Liver (tissue), 9 donors: ENCODE data around the gene AKIRIN1. TPM values are rescaled to one million over a fixed set of nuclear protein-coding genes. Genes with fewer than 3 reads are reported as not detected.
"Not testable (repeated sequence)": the region's sequence is repeated elsewhere in the genome, so short reads cannot be mapped to it uniquely, and the experiment has no call there.

ENCODE experiments used
- DNase-seq: peaks from one replicate; pipeline ENCODE4 v3.0.0-alpha.2; 2017; ENCODE audit warnings: low spot score
- H3K27ac ChIP-seq, 2 donors: one replicate each; pipeline ENCODE4 v1.7.0; 2013; ENCODE audit warnings: inconsistent platforms in 2 of 2, low read length in 2 of 2, control low read depth in 1 of 2, low read depth in 1 of 2, mild to moderate bottlenecking in 1 of 2
- H3K27me3 ChIP-seq, 4 donors: one replicate each; pipeline versions ENCODE4 v1.6.1 to v1.7.0; 2013; ENCODE audit warnings: low read length in 3 of 4, inconsistent platforms in 1 of 4, mild to moderate bottlenecking in 1 of 4, moderate library complexity in 1 of 4; ENCODE audit not compliant: control insufficient read depth in 4 of 4, insufficient read depth in 4 of 4
- H3K36me3 ChIP-seq, 4 donors: one replicate each; pipeline versions ENCODE4 v1.6.1 to v1.7.0; 2013; ENCODE audit warnings: low read length in 3 of 4, mild to moderate bottlenecking in 3 of 4, low read depth in 1 of 4, moderate library complexity in 1 of 4; ENCODE audit not compliant: control insufficient read depth in 4 of 4, insufficient read depth in 3 of 4
- H3K4me1 ChIP-seq, 4 donors: one replicate each; pipeline versions ENCODE4 v1.6.1 to v1.7.0; 2013; ENCODE audit warnings: low read length in 3 of 4, mild to moderate bottlenecking in 3 of 4, moderate library complexity in 1 of 4; ENCODE audit not compliant: control insufficient read depth in 4 of 4, insufficient read depth in 4 of 4
- H3K4me3 ChIP-seq, 3 donors: one replicate each; pipeline versions ENCODE4 v1.6.1 to v1.7.0; 2013; ENCODE audit warnings: low read length in 3 of 3, control low read depth in 1 of 3, low read depth in 1 of 3, mild to moderate bottlenecking in 1 of 3
- H3K9ac ChIP-seq, 2 donors: one replicate each; pipeline ENCODE4 v1.7.0; 2013; ENCODE audit warnings: low read length in 2 of 2, mild to moderate bottlenecking in 2 of 2, moderate library complexity in 2 of 2, control low read depth in 1 of 2, low read depth in 1 of 2
- H3K9me3 ChIP-seq, 4 donors: one replicate each; pipeline versions ENCODE4 v1.6.1 to v1.7.0; 2013; ENCODE audit warnings: low read length in 3 of 4; ENCODE audit not compliant: control insufficient read depth in 4 of 4
- CTCF ChIP-seq: fragments of 150-350 bp; IDR thresholded peaks from 2 replicates; pipeline ENCODE4 v1.5.1; 2017; ENCODE audit warnings: improper control_type of control experiment, low read depth, low read length; ENCODE audit not compliant: missing input control
- FOXA1 ChIP-seq: IDR thresholded peaks from 2 replicates; pipeline ENCODE4 v1.6.1; 2016; ENCODE audit warnings: antibody characterized with exemption
- GABPA ChIP-seq, 2 donors: IDR thresholded peaks in 1 of 2; conservative IDR thresholded peaks in 1 of 2; 2 replicates each; pipeline ENCODE4 v1.6.1; 2016; ENCODE audit warnings: antibody characterized with exemption in 2 of 2, mild to moderate bottlenecking in 1 of 2, moderate library complexity in 1 of 2
- HNF4A ChIP-seq, 2 donors: conservative IDR thresholded peaks; 2 replicates each; pipeline ENCODE4 v1.6.1; 2016; ENCODE audit warnings: antibody characterized with exemption in 2 of 2, mild to moderate bottlenecking in 2 of 2
- HNF4G ChIP-seq: IDR thresholded peaks from 2 replicates; pipeline ENCODE4 v1.6.1; 2016; ENCODE audit warnings: antibody characterized with exemption
- JUND ChIP-seq, 2 donors: IDR thresholded peaks; 2 replicates each; pipeline ENCODE4 v1.6.1; 2016; ENCODE audit warnings: antibody characterized with exemption in 2 of 2
- MAX ChIP-seq: IDR thresholded peaks from 2 replicates; pipeline ENCODE4 v1.6.1; 2016; ENCODE audit warnings: antibody characterized with exemption
- NR2F2 ChIP-seq: IDR thresholded peaks from 2 replicates; pipeline ENCODE4 v1.6.1; 2016; ENCODE audit warnings: antibody characterized with exemption
- RAD21 ChIP-seq, 2 donors: IDR thresholded peaks; 2 replicates each; pipeline ENCODE4 v1.6.1; 2016; ENCODE audit warnings: antibody characterized with exemption in 2 of 2, mild to moderate bottlenecking in 2 of 2
- RXRA ChIP-seq, 2 donors: IDR thresholded peaks; 2 replicates each; pipeline ENCODE4 v1.6.1; 2017 to 2018; ENCODE audit warnings: antibody characterized with exemption in 2 of 2, mild to moderate bottlenecking in 1 of 2
- SP1 ChIP-seq: IDR thresholded peaks from 2 replicates; pipeline ENCODE4 v1.6.1; 2018; ENCODE audit warnings: antibody characterized with exemption, mild to moderate bottlenecking
- YY1 ChIP-seq: IDR thresholded peaks from 2 replicates; pipeline ENCODE4 v1.6.1; 2016; ENCODE audit warnings: antibody characterized with exemption, mild to moderate bottlenecking
- WGBS: extraction: QIAGEN DNeasy Blood & Tissue Kit; methylation state at CpG from one replicate; pipeline ENCODE4 v1.1.7; 2013; 5-methylcytosine and 5-hydroxymethylcytosine counted together
- polyA plus RNA-seq, 2 donors: library from polyadenylated mRNA; stranded (reverse) in 1 of 2; unstranded in 1 of 2; fragments of 200-250 nt in 1 of 2; fragments of >200 nt in 1 of 2; fragmentation: Nextera tagmentation in 1 of 2; extraction: Ambion mirVana in 1 of 2; gene quantifications; one replicate each; pipeline versions ENCODE4 v1.2.1 to v1.2.3, GENCODE V29; 2013 to 2015
- total RNA-seq, 2 donors: library from RNA; depleted of rRNA; stranded (reverse); fragments of >200 nt; gene quantifications; one replicate each; pipeline ENCODE4 v1.2.3, GENCODE V29; 2014
- TF ChIP-seq, protein P1 (sequence below): IDR thresholded peaks from 2 replicates; pipeline ENCODE4 v1.6.1; 2016; ENCODE audit warnings: antibody characterized with exemption, mild to moderate bottlenecking
- donor health status: healthy.
- donor health status: healthy.
- donor health status: healthy.
- donor health status: healthy.
- donor health status: healthy.

The AKIRIN1 gene
- total and polyA plus RNA-seq, 4 donors: 18.2 to 52.4 (median 26.8) TPM

DNA sequence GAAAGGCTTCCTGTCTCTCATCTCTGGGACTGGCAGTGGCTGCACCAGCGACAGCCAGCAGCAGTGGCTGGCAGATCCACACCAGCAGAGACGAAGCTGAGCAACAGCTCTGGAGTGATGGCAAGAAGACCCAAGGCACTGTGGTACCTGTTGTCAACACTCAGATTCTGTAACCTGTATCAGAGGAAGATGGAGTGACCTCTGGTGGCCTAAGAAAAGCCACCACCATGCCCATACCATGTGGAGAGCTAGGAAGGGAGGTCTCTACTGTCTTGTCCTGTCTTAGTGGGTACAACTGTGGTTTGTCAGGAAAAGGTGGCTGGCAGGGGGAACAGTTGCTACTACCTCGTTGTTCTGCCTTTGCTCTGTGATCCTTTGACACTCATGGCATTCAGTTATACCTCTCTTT, 26.9 kb upstream of the AKIRIN1 start:
- Histone ChIP-seq H3K9ac (no peak overlapping the region), H3K27ac (no peak overlapping the region), H3K27me3 (no peaks in the 10 kb centered on the region), H3K4me3 (no peak overlapping the region), H3K9me3 (no peaks in the 10 kb centered on the region), H3K36me3 (no peaks in the 10 kb centered on the region), H3K4me1 (no peaks in the 10 kb centered on the region)
- no peak for DNase-seq
- TF ChIP-seq YY1: no peak
- no peak for TF ChIP-seq HNF4A (conservative IDR thresholded peaks at IDR 0.05)
- peak in 1 of 2 donors; percentile 33 for TF ChIP-seq RAD21 (IDR thresholded peaks at IDR 0.05)
- WGBS: 67% methylated on average over 3 of the region's 3 CpGs

DNA sequence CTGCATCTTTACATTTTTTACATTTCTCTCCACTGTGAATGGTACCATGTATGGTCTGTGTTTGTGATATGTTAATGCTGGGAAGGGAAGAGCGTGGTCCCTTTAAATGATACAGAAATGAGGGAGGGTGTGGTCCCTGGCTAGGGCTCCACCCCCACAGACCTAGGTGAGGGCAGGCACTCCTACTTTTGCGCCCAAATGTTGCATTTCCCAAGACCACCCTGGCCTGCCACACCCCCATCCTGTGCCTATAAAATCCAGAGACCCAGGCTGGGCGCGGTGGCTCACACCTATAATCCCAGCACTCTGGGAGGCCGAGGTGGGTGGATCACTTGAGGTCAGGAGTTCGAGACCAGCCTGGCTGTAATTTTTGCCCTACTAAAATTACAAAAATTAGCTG, 17.9 kb upstream of the AKIRIN1 start:
- H3K9ac ChIP-seq, H3K27ac ChIP-seq, H3K36me3 ChIP-seq, H3K4me3 ChIP-seq, DNase-seq, H3K9me3 ChIP-seq, H3K4me1 ChIP-seq, H3K27me3 ChIP-seq: not testable (repeated sequence)
- WGBS: 66% methylated on average over 6 of the region's 6 CpGs

DNA sequence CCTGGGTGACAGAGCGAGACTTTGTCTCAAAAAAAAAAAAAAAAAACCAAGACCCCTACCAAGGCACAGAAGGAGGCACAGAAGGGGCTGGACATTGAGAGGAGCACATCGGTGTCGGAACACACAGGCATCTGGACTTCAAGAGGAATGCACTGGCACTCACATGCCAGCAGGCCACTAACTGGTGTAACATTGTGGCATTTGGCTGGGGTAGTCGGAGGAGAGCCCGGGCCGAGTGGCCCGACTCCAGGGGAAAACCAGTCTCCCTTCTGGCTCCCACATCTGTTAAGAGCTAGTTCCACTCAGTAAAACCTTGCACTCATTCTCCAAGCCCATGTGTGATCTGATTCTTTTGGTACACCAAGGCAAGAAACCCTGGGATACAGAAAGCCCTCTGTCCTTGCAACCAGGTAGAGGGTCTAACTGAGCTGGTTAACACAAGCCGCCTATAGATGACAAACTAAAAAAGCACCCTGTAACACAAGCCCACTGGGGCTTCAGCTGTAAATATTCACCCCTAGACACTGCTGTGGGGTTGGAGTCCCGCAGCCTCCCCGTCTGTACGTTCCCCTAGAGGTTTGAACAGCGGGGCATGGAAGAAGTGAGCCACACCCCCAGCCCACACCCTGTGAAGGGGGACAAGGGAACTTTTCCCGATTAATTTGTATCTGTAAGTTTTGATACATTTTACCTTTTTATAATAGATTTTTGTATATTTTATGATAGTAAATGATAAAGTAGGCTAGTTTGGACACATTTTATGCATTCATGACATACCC, 17.2 kb upstream of the AKIRIN1 start:
- Histone ChIP-seq H3K9ac (no peak overlapping the region), H3K36me3 (no peaks in the 10 kb centered on the region), H3K4me3 (no peak overlapping the region), H3K4me1 (no peaks in the 10 kb centered on the region), H3K27ac (no peak overlapping the region), H3K9me3 (peaks cover 0 to 5% (median 0%) of the 10 kb centered on the region in 4 donors), H3K27me3 (no peaks in the 10 kb centered on the region)
- DNase-seq: no peak
- 72% methylated on average over 13 of the region's 13 CpGs for WGBS
- TF ChIP-seq NR2F2: no peak
- TF ChIP-seq CTCF: no peak
- no peak for TF ChIP-seq JUND (IDR thresholded peaks at IDR 0.05)
- no peak for TF ChIP-seq HNF4A (conservative IDR thresholded peaks at IDR 0.05)
- TF ChIP-seq, protein P1, sequence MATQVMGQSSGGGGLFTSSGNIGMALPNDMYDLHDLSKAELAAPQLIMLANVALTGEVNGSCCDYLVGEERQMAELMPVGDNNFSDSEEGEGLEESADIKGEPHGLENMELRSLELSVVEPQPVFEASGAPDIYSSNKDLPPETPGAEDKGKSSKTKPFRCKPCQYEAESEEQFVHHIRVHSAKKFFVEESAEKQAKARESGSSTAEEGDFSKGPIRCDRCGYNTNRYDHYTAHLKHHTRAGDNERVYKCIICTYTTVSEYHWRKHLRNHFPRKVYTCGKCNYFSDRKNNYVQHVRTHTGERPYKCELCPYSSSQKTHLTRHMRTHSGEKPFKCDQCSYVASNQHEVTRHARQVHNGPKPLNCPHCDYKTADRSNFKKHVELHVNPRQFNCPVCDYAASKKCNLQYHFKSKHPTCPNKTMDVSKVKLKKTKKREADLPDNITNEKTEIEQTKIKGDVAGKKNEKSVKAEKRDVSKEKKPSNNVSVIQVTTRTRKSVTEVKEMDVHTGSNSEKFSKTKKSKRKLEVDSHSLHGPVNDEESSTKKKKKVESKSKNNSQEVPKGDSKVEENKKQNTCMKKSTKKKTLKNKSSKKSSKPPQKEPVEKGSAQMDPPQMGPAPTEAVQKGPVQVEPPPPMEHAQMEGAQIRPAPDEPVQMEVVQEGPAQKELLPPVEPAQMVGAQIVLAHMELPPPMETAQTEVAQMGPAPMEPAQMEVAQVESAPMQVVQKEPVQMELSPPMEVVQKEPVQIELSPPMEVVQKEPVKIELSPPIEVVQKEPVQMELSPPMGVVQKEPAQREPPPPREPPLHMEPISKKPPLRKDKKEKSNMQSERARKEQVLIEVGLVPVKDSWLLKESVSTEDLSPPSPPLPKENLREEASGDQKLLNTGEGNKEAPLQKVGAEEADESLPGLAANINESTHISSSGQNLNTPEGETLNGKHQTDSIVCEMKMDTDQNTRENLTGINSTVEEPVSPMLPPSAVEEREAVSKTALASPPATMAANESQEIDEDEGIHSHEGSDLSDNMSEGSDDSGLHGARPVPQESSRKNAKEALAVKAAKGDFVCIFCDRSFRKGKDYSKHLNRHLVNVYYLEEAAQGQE: no peak
- no peak for TF ChIP-seq SP1
- no peak for TF ChIP-seq RXRA (IDR thresholded peaks at IDR 0.05)
- TF ChIP-seq FOXA1: no peak
- TF ChIP-seq MAX: no peak
- no peak for TF ChIP-seq HNF4G
- no peak for TF ChIP-seq GABPA (IDR thresholded peaks at IDR 0.05 in 1 of 2, conservative IDR thresholded peaks at IDR 0.05 in 1 of 2)
- TF ChIP-seq YY1: no peak

- not testable (repeated sequence) for DNase-seq, H3K4me3 ChIP-seq
- 90% methylated on average over 12 of the region's 12 CpGs for WGBS
These were observed 13.5 kb upstream of the AKIRIN1 start for GRCh38 chr1:38977399-38978244.

DNA sequence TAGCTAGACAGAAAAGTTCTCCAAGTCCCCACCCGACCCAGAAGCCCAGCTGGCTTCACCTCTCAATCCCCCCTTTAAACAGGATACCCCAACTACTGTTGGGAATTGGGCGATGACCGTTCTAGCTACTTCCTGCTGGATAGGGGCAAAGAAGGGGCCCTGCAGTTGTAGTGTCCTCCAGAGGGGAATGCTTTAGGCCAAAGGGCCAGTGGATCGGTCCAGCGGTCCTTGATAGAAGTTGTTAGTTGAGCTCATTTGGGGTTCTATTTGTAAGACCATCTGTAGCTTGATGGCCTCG, 12.9 kb upstream of the AKIRIN1 start:
- not testable (repeated sequence) for H3K4me1 ChIP-seq, DNase-seq, H3K36me3 ChIP-seq, H3K27me3 ChIP-seq, H3K9ac ChIP-seq, H3K4me3 ChIP-seq, H3K9me3 ChIP-seq, H3K27ac ChIP-seq
- 94% methylated on average over 6 of the region's 6 CpGs for WGBS

More at GRCh38 chr1:38977399-38978244, 13.5 kb upstream of the AKIRIN1 start:
- H3K9me3 ChIP-seq, H3K9ac ChIP-seq, H3K4me1 ChIP-seq, H3K27me3 ChIP-seq, H3K36me3 ChIP-seq, H3K27ac ChIP-seq: not testable (repeated sequence)
